Gastroesophageal sphincter (tissue), 3 donors: ENCODE results near the gene TMEFF2.

Source experiments
- EP300 ChIP-seq: sonication (generic); formaldehyde crosslinking; IDR thresholded peaks from one replicate; pipeline ENCODE4 v1.6.1; 2017; ENCODE audit warnings: antibody characterized with exemption, mild to moderate bottlenecking
- POLR2A ChIP-seq, 2 donors: fragments of 450-650 bp; IDR thresholded peaks; one replicate each; pipeline ENCODE4 v1.6.1; 2017; ENCODE audit warnings: antibody characterized with exemption in 2 of 2, mild to moderate bottlenecking in 2 of 2, moderate library complexity in 1 of 2
- POLR2AphosphoS5 ChIP-seq: sonication (generic); formaldehyde crosslinking; IDR thresholded peaks from one replicate; pipeline ENCODE4 v1.6.1; 2017; ENCODE audit warnings: antibody characterized with exemption
- TF ChIP-seq, protein P1 (sequence below), 4 experiments: fragments of 200-600 bp in 2 of 4; fragments of 450-650 bp in 2 of 4; sonication (generic) in 1 of 4; IDR thresholded peaks; one replicate each; pipeline ENCODE4 v1.5.1; 2017 to 2019; ENCODE audit warnings: antibody characterized with exemption in 4 of 4, mild to moderate bottlenecking in 2 of 4, moderate library complexity in 2 of 4

DNA sequence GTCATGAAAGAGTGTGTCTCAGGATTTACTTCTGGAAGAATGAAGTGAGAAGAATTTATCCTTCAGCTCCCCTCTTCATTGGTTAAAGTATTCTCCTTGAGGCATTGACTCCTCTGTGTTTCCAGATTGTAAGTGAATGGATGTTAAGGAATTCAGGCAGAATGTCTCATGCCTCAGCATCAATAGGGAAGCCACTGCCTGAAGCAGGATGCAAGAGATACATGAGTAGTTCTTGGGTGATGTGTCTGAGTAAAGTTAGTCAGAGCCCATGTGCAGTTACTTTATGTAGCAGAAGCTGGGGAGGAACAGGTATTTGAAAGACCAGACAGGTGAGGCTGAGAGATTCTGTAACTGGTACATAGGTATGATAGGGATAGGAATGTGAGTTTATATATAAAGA lies 34.0 kb upstream of the TMEFF2 start:
- TF ChIP-seq, protein P1, sequence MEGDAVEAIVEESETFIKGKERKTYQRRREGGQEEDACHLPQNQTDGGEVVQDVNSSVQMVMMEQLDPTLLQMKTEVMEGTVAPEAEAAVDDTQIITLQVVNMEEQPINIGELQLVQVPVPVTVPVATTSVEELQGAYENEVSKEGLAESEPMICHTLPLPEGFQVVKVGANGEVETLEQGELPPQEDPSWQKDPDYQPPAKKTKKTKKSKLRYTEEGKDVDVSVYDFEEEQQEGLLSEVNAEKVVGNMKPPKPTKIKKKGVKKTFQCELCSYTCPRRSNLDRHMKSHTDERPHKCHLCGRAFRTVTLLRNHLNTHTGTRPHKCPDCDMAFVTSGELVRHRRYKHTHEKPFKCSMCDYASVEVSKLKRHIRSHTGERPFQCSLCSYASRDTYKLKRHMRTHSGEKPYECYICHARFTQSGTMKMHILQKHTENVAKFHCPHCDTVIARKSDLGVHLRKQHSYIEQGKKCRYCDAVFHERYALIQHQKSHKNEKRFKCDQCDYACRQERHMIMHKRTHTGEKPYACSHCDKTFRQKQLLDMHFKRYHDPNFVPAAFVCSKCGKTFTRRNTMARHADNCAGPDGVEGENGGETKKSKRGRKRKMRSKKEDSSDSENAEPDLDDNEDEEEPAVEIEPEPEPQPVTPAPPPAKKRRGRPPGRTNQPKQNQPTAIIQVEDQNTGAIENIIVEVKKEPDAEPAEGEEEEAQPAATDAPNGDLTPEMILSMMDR (IDR thresholded peaks at IDR 0.05): no peak
- no peak for TF ChIP-seq EP300
- no peak for TF ChIP-seq POLR2A (IDR thresholded peaks at IDR 0.05)
- TF ChIP-seq POLR2AphosphoS5: no peak
